Upper lobe of left lung (tissue), 4 donors: ENCODE measurements around the gene LYSMD1.
"Not testable (repeated sequence)": the region's sequence is repeated elsewhere in the genome, so short reads cannot be mapped to it uniquely, and the experiment has no call there.

Experiments
- CTCF ChIP-seq, 6 experiments: fragments of 450-650 bp in 4 of 6; fragments of 200-600 bp in 2 of 6; sonication (generic) in 2 of 6; IDR thresholded peaks; one replicate each; pipeline ENCODE4 v1.5.1; 2016 to 2019; ENCODE audit warnings: antibody characterized with exemption in 6 of 6
- POLR2A ChIP-seq, 4 donors: fragments of 450-650 bp; IDR thresholded peaks; one replicate each; pipeline ENCODE4 v1.5.1; 2016 to 2017; ENCODE audit warnings: antibody characterized with exemption in 4 of 4, mild to moderate bottlenecking in 2 of 4

GRCh38 chr1:151194894-151195594 is 29.3 kb upstream of the LYSMD1 start:
- TF ChIP-seq CTCF, POLR2A (IDR thresholded peaks at IDR 0.05): not testable (repeated sequence)
